Measurements from ENCODE around the gene COL6A2. TPM values are rescaled to one million over a fixed set of nuclear protein-coding genes. Genes with fewer than 3 reads are reported as not detected.

The COL6A2 gene
- total RNA-seq, 2 experiments from 2014 or later = 6.7 to 8.4 TPM

- Mint-ChIP-seq H3K36me3 (ENCODE audit: low read depth) (peaks cover 4% of the 10 kb centered on the region), H3K27ac (no peak overlapping the region), H3K27me3 (ENCODE audit: low read depth) (no peaks in the 10 kb centered on the region), H3K4me3 (no peak overlapping the region), H3K9me3 (peaks cover 18% of the 10 kb centered on the region), H3K4me1 (ENCODE audit: low read depth) (no peaks in the 10 kb centered on the region)
- CTCF ChIA-PET = no interaction called here
- intact Hi-C loops (cut with micrococcal nuclease) = no loop called here
- DNase-seq = peak; percentile 2
Observed at GRCh38 chr21:46110499-46111192, 12.7 kb downstream of the COL6A2 start.

GRCh38 chr21:46111193-46111571, 13.3 kb downstream of the COL6A2 start:
- no peak for DNase-seq
- H3K27me3 Mint-ChIP-seq (ENCODE audit: low read depth) = no peaks in the 10 kb centered on the region
- H3K4me3 Mint-ChIP-seq = no peak overlapping the region
- CTCF ChIA-PET = no interaction called here
- H3K9me3 Mint-ChIP-seq = peaks cover 18% of the 10 kb centered on the region
- H3K36me3 Mint-ChIP-seq (ENCODE audit: low read depth) = peaks cover 4% of the 10 kb centered on the region
- no peak overlapping the region for H3K27ac Mint-ChIP-seq
- no peaks in the 10 kb centered on the region for H3K4me1 Mint-ChIP-seq (ENCODE audit: low read depth)
- intact Hi-C loops (cut with micrococcal nuclease) = no loop called here

GRCh38 chr21:46111857-46112724, 14.2 kb downstream of the COL6A2 start:
- H3K9me3 Mint-ChIP-seq = peaks cover 18% of the 10 kb centered on the region
- H3K27ac Mint-ChIP-seq = no peak overlapping the region
- intact Hi-C loops (cut with micrococcal nuclease) = no loop called here
- DNase-seq = peak; percentile 1
- no peak overlapping the region for H3K4me3 Mint-ChIP-seq
- CTCF ChIA-PET = no interaction called here
- H3K27me3 Mint-ChIP-seq (ENCODE audit: low read depth) = no peaks in the 10 kb centered on the region
- peaks cover 4% of the 10 kb centered on the region for H3K36me3 Mint-ChIP-seq (ENCODE audit: low read depth)
- H3K4me1 Mint-ChIP-seq (ENCODE audit: low read depth) = no peaks in the 10 kb centered on the region

- peak; percentile 1 for DNase-seq
- peaks cover 12% of the 10 kb centered on the region for H3K9me3 Mint-ChIP-seq
- H3K27me3 Mint-ChIP-seq (ENCODE audit: low read depth) = no peaks in the 10 kb centered on the region
- CTCF ChIA-PET = no interaction called here
- H3K4me1 Mint-ChIP-seq (ENCODE audit: low read depth) = no peaks in the 10 kb centered on the region
- intact Hi-C loops (cut with micrococcal nuclease) = no loop called here
- H3K36me3 Mint-ChIP-seq (ENCODE audit: low read depth) = peaks cover 1% of the 10 kb centered on the region
- H3K4me3 Mint-ChIP-seq = no peak overlapping the region
- H3K27ac Mint-ChIP-seq = no peak overlapping the region
Observed at GRCh38 chr21:46112725-46113215, 14.9 kb downstream of the COL6A2 start.

GRCh38 chr21:46113497-46114176, 15.7 kb downstream of the COL6A2 start:
- Mint-ChIP-seq H3K27me3 (ENCODE audit: low read depth) (no peaks in the 10 kb centered on the region), H3K9me3 (peaks cover 5% of the 10 kb centered on the region), H3K36me3 (ENCODE audit: low read depth) (peaks cover 1% of the 10 kb centered on the region), H3K4me1 (ENCODE audit: low read depth) (no peaks in the 10 kb centered on the region), H3K27ac (no peak overlapping the region), H3K4me3 (no peak overlapping the region)
- DNase-seq = peak; percentile 1
- CTCF ChIA-PET = no interaction called here
- intact Hi-C loops (cut with micrococcal nuclease) = no loop called here

- Mint-ChIP-seq H3K27ac (no peak overlapping the region), H3K4me3 (no peak overlapping the region), H3K27me3 (ENCODE audit: low read depth) (no peaks in the 10 kb centered on the region), H3K9me3 (peaks cover 4% of the 10 kb centered on the region), H3K4me1 (ENCODE audit: low read depth) (no peaks in the 10 kb centered on the region), H3K36me3 (ENCODE audit: low read depth) (peaks cover 1% of the 10 kb centered on the region)
- intact Hi-C loops (cut with micrococcal nuclease) = no loop called here
- peak; percentile 3 for DNase-seq
- CTCF ChIA-PET = interaction anchor here (1.1 kb wide), 1 partner anchor 144 kb away, joined by 3 read pairs; no protein-coding TSS in a partner anchor
Observed at GRCh38 chr21:46114963-46115362, 17.1 kb downstream of the COL6A2 start.

- Mint-ChIP-seq H3K27me3 (ENCODE audit: low read depth) (no peaks in the 10 kb centered on the region), H3K4me1 (ENCODE audit: low read depth) (no peaks in the 10 kb centered on the region), H3K36me3 (ENCODE audit: low read depth) (peaks cover 1% of the 10 kb centered on the region)
Observed at GRCh38 chr21:46115441-46116188, 17.7 kb downstream of the COL6A2 start.

GRCh38 chr21:46116189-46116775, 18.4 kb downstream of the COL6A2 start:
- Mint-ChIP-seq H3K27me3 (ENCODE audit: low read depth) (no peaks in the 10 kb centered on the region), H3K27ac (no peak overlapping the region), H3K4me3 (no peak overlapping the region), H3K36me3 (ENCODE audit: low read depth) (peaks cover 1% of the 10 kb centered on the region), H3K9me3 (peaks cover 4% of the 10 kb centered on the region), H3K4me1 (ENCODE audit: low read depth) (no peaks in the 10 kb centered on the region)
- intact Hi-C loops (cut with micrococcal nuclease) = no loop called here
- CTCF ChIA-PET = interaction anchor here (1.1 kb wide), 1 partner anchor 146 kb away, joined by 3 read pairs; no protein-coding TSS in a partner anchor
- DNase-seq = no peak

More at GRCh38 chr21:46115441-46116188, 17.7 kb downstream of the COL6A2 start:
- intact Hi-C loops (cut with micrococcal nuclease) = no loop called here
- no peak for DNase-seq
- H3K27ac Mint-ChIP-seq = no peak overlapping the region
- H3K4me3 Mint-ChIP-seq = no peak overlapping the region
- CTCF ChIA-PET = interaction anchor here (1.1 kb wide), 1 partner anchor 145 kb away, joined by 3 read pairs; no protein-coding TSS in a partner anchor
- H3K9me3 Mint-ChIP-seq = peaks cover 4% of the 10 kb centered on the region

GRCh38 chr21:46116776-46117585, 19.1 kb downstream of the COL6A2 start:
- no peaks in the 10 kb centered on the region for H3K4me1 Mint-ChIP-seq (ENCODE audit: low read depth)
- no peak for DNase-seq
- no peak overlapping the region for H3K4me3 Mint-ChIP-seq
- H3K27ac Mint-ChIP-seq = no peak overlapping the region
- peaks cover 4% of the 10 kb centered on the region for H3K9me3 Mint-ChIP-seq
- H3K27me3 Mint-ChIP-seq (ENCODE audit: low read depth) = no peaks in the 10 kb centered on the region
- intact Hi-C loops (cut with micrococcal nuclease) = no loop called here
- CTCF ChIA-PET = interaction anchor here (1.1 kb wide), 1 partner anchor 26 kb away, joined by 3 read pairs; no protein-coding TSS in a partner anchor
- H3K36me3 Mint-ChIP-seq (ENCODE audit: low read depth) = peaks cover 1% of the 10 kb centered on the region

GRCh38 chr21:46117586-46118315, 19.8 kb downstream of the COL6A2 start:
- Mint-ChIP-seq H3K4me3 (no peak overlapping the region), H3K36me3 (ENCODE audit: low read depth) (peaks cover 1% of the 10 kb centered on the region), H3K9me3 (peaks cover 4% of the 10 kb centered on the region), H3K27ac (no peak overlapping the region), H3K27me3 (ENCODE audit: low read depth) (no peaks in the 10 kb centered on the region), H3K4me1 (ENCODE audit: low read depth) (no peaks in the 10 kb centered on the region)
- intact Hi-C loops (cut with micrococcal nuclease) = no loop called here
- no peak for DNase-seq
- CTCF ChIA-PET = interaction anchor here (1.1 kb wide), 1 partner anchor 25 kb away, joined by 3 read pairs; no protein-coding TSS in a partner anchor

Measured in activated naive CD4-positive, alpha-beta T cell treated with anti-CD3 and anti-CD28 coated beads for 36 hours (primary cell).